Fibroblast of mammary gland (primary cell): ENCODE measurements around the gene BIRC2.
A peak's percentile ranks its signal among the peaks of the same experiment; 100 is the strongest.

ENCODE experiments used
- DNase-seq: peaks from one replicate; pipeline ENCODE4 v3.0.0-alpha.2; 2010; ENCODE audit warnings: low read depth
- H3K4me3 ChIP-seq: 2 replicates; pipeline ENCODE4 v1.5.1; 2011; ENCODE audit warnings: low read depth, mild to moderate bottlenecking, low read length, moderate library complexity; ENCODE audit not compliant: control insufficient read depth
- TF ChIP-seq, protein P1 (sequence below): conservative IDR thresholded peaks from 2 replicates; pipeline ENCODE4 v1.5.1; 2011; ENCODE audit warnings: low read depth, low read length, inconsistent platforms; ENCODE audit not compliant: control insufficient read depth, insufficient read depth

BIRC2 gene

GRCh38 chr11:102317099-102317767 is 29.8 kb upstream of the BIRC2 start, which contains the start of gene BIRC3:
Gene BIRC3 (plus strand): TSS chr11:102317484. CDS start chr11:102324510, 7,026 bp downstream.
- TF ChIP-seq, protein P1, sequence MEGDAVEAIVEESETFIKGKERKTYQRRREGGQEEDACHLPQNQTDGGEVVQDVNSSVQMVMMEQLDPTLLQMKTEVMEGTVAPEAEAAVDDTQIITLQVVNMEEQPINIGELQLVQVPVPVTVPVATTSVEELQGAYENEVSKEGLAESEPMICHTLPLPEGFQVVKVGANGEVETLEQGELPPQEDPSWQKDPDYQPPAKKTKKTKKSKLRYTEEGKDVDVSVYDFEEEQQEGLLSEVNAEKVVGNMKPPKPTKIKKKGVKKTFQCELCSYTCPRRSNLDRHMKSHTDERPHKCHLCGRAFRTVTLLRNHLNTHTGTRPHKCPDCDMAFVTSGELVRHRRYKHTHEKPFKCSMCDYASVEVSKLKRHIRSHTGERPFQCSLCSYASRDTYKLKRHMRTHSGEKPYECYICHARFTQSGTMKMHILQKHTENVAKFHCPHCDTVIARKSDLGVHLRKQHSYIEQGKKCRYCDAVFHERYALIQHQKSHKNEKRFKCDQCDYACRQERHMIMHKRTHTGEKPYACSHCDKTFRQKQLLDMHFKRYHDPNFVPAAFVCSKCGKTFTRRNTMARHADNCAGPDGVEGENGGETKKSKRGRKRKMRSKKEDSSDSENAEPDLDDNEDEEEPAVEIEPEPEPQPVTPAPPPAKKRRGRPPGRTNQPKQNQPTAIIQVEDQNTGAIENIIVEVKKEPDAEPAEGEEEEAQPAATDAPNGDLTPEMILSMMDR = peak; percentile 36
- H3K4me3 ChIP-seq = peak within 1 kb of the TSS; percentile 56
- peak; percentile 90 for DNase-seq

- no peak for DNase-seq
- H3K4me3 ChIP-seq = peak overlapping the region; percentile 56
- TF ChIP-seq, protein P1 = no peak
These were observed 29.3 kb upstream of the BIRC2 start for GRCh38 chr11:102317768-102318103.

- DNase-seq = peak; percentile 37
- H3K4me3 ChIP-seq = no peak overlapping the region
- TF ChIP-seq, protein P1 = no peak
These were observed 28.5 kb upstream of the BIRC2 start for GRCh38 chr11:102318469-102318868.

GRCh38 chr11:102319544-102319943 is 27.5 kb upstream of the BIRC2 start:
- no peak for DNase-seq
- TF ChIP-seq, protein P1 = no peak
- no peak overlapping the region for H3K4me3 ChIP-seq

- no peak for DNase-seq
- no peak overlapping the region for H3K4me3 ChIP-seq
- TF ChIP-seq, protein P1 = no peak
These were observed 26.8 kb upstream of the BIRC2 start for GRCh38 chr11:102320188-102320587.

GRCh38 chr11:102320679-102321078 is 26.3 kb upstream of the BIRC2 start:
- DNase-seq = no peak
- TF ChIP-seq, protein P1 = no peak
- H3K4me3 ChIP-seq = no peak overlapping the region
